Loucy (cell line): ENCODE measurements around the gene SHBG.
"Not testable (repeated sequence)": the region's sequence is repeated elsewhere in the genome, so short reads cannot be mapped to it uniquely, and the experiment has no call there.

Experiments used
- EZH2phosphoT487 ChIP-seq: fragments of 200-600 bp; IDR thresholded peaks from 2 replicates; pipeline ENCODE4 v1.6.1; 2018; ENCODE audit warnings: antibody characterized with exemption, mild to moderate bottlenecking, moderate library complexity, borderline replicate concordance
- TF ChIP-seq, protein P1 (sequence below): fragments of 200-600 bp; sonication (generic); conservative IDR thresholded peaks from 2 replicates; pipeline ENCODE4 v1.5.1; 2014; ENCODE audit warnings: mild to moderate bottlenecking, antibody characterized with exemption, low read length

- TF ChIP-seq, protein P1, sequence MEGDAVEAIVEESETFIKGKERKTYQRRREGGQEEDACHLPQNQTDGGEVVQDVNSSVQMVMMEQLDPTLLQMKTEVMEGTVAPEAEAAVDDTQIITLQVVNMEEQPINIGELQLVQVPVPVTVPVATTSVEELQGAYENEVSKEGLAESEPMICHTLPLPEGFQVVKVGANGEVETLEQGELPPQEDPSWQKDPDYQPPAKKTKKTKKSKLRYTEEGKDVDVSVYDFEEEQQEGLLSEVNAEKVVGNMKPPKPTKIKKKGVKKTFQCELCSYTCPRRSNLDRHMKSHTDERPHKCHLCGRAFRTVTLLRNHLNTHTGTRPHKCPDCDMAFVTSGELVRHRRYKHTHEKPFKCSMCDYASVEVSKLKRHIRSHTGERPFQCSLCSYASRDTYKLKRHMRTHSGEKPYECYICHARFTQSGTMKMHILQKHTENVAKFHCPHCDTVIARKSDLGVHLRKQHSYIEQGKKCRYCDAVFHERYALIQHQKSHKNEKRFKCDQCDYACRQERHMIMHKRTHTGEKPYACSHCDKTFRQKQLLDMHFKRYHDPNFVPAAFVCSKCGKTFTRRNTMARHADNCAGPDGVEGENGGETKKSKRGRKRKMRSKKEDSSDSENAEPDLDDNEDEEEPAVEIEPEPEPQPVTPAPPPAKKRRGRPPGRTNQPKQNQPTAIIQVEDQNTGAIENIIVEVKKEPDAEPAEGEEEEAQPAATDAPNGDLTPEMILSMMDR, result not testable (repeated sequence)
- not testable (repeated sequence) for TF ChIP-seq EZH2phosphoT487
Measured at GRCh38 chr17:7625749-7626148, 4.2 kb upstream of the SHBG start.
